GM18520 (cell line): ENCODE measurements around the gene EPB41L1.

Experiments used
- ATAC-seq: cut with Tn5 transposase; IDR thresholded peaks from one replicate; pipeline ENCODE4 v1.9.1; 2021; ENCODE audit not compliant: unreplicated experiment

The EPB41L1 gene

GRCh38 chr20:36153736-36154699 lies 522 bp upstream of the EPB41L1 start:
- no peak for ATAC-seq

- no peak for ATAC-seq
These were observed 1.1 kb downstream of the EPB41L1 start for GRCh38 chr20:36155629-36155971.

- no peak for ATAC-seq
These were observed 1.5 kb downstream of the EPB41L1 start for GRCh38 chr20:36155991-36156390.

GRCh38 chr20:36157610-36158009 lies 3.1 kb downstream of the EPB41L1 start:
- no peak for ATAC-seq

- ATAC-seq = no peak
These were observed 3.7 kb downstream of the EPB41L1 start for GRCh38 chr20:36158160-36158741.

- no peak for ATAC-seq
These were observed 5.3 kb downstream of the EPB41L1 start for GRCh38 chr20:36159833-36160232.

GRCh38 chr20:36162272-36162966 lies 7.9 kb downstream of the EPB41L1 start:
- no peak for ATAC-seq

- no peak for ATAC-seq
These were observed 13.5 kb downstream of the EPB41L1 start for GRCh38 chr20:36167902-36168503.

- ATAC-seq = no peak
These were observed 16.1 kb downstream of the EPB41L1 start for GRCh38 chr20:36170542-36171215.

GRCh38 chr20:36173451-36173933 lies 19.0 kb downstream of the EPB41L1 start:
- no peak for ATAC-seq

GRCh38 chr20:36175016-36175415 lies 20.5 kb downstream of the EPB41L1 start:
- ATAC-seq = no peak

GRCh38 chr20:36175475-36175995 lies 21.0 kb downstream of the EPB41L1 start:
- ATAC-seq = no peak

- no peak for ATAC-seq
These were observed 23.2 kb downstream of the EPB41L1 start for GRCh38 chr20:36177716-36178115.

GRCh38 chr20:36179170-36179945 lies 24.8 kb downstream of the EPB41L1 start:
- no peak for ATAC-seq

GRCh38 chr20:36180323-36180722 lies 25.8 kb downstream of the EPB41L1 start:
- no peak for ATAC-seq

GRCh38 chr20:36181934-36182603 lies 27.5 kb downstream of the EPB41L1 start:
- no peak for ATAC-seq

- ATAC-seq = no peak
These were observed 28.1 kb downstream of the EPB41L1 start for GRCh38 chr20:36182604-36183154.

GRCh38 chr20:36183155-36183944 lies 28.8 kb downstream of the EPB41L1 start:
- no peak for ATAC-seq
